Neuronal stem cell (in vitro differentiated cells): ENCODE results near the gene CAMK1D. TPM values are rescaled to one million over a fixed set of nuclear protein-coding genes. Genes with fewer than 3 reads are reported as not detected.

Experiments
- small RNA-seq: library from polyadenylated mRNA; stranded (forward); fragments of <200 nt; extraction: miRNeasy Mini kit (QIAGEN cat#:217004); gene quantifications from one replicate; pipeline ENCODE3, GENCODE V24; 2013; ENCODE audit not compliant: insufficient read depth

Gene CAMK1D

Small RNA genes lying within 50 kb of the gene (small RNA-seq; reads per million reads assigned to genes)
- gene MIR4480 (not detected), gene MIR548Q (not detected), gene RF00279 (not detected), gene RN7SL198P (not detected), gene RNU6ATAC39P (not detected)
